G401.6 (cell line): ENCODE results near the gene CDK6.

Experiments
- FAIRE-seq: peaks from 2 replicates; lab custom pipeline; 2012; peaks lifted over from hg19 to GRCh38; lab: Jason Lieb, UNC

The CDK6 gene

DNA sequence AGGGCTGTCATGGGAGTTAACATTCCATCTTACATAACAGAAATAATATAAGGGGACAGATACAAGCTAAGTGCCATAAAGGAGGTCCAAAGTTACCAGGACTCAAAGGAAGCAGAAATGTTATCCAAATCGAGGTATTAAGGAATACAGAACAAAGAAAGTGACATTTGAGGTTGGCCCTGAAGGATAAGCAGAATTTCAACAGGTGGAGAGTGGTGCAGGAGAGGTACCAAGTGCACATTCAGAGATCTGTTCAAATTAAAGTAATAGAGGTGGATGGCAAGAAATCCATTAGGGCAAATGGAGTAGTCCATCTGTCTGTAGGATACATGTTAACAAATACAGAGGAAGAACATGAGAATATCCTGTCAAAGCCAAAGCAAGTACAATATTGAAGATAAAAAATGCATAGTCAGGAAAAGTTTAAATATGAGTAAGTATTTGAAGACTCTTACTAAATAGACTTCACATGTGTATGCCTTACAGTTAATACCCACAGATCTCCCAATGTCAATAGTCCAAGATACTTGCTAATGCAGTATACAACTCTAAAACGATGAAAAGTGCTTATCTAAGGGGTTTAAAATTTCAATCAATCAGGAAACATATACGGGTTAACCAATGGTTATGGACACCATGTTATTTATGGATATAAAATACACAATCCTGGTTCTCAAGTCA lies 10.0 kb downstream of the CDK6 start:
- no peak for FAIRE-seq

DNA sequence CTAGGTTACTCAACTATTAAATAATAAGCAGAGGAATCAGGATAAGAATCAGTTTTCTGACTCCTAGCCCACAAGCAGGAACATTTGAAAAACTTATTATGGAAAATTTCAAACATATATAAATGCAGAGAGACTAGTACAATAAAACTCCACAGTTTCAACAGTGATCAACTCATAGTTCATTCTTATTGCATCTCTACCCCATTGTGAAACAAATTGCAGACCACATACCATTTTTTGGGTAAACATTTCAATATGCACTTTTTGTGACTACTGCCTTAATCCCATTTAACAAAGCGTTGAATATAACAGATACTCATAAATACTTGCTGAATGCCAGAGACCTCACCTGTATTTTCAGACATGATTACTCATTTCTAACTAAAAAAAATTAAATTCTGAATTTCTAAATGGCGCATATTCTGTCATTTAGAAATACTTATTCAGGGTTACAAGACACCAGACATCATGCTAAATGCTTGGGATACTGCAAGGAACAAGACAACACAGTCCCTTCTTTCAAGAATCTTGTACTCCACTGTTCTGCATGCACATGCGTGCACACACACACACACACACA lies 11.4 kb downstream of the CDK6 start:
- no peak for FAIRE-seq

DNA sequence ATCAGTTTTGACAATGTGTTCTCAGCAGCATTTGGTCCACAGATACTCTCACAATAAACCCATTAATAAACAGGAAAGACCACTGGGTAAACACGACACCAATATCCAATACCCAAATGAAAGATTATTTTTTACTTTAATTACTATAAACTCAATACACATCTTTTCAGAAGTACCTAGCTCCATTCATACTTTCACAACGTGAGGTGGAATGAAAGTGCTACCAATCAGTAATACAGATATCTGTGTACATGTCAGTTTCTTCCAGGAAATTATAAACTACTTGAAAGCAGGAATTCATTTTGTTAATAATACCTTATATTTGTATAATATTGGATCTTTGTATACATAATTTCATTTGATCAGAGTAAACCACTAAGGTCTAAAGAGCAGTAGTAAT lies 11.9 kb downstream of the CDK6 start:
- no peak for FAIRE-seq

DNA sequence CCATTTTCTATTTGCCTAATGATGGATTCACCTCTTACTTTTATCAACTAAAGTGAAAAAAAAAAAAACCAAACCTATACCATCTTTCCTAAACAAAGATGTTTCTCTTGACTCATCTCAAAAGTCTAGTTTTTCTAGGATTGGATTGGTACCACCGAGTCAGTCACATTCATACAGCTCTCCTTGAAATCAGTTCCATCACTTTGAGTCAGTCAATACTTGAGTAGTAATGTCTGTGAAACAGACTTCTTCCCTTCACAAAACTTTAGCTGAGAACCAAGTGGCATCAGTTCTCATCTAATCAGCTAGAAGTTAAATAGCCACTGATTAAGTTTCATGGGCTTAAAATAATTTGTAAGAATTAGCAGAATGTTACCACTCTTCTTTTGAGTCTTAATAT lies 13.3 kb downstream of the CDK6 start:
- FAIRE-seq: no peak

DNA sequence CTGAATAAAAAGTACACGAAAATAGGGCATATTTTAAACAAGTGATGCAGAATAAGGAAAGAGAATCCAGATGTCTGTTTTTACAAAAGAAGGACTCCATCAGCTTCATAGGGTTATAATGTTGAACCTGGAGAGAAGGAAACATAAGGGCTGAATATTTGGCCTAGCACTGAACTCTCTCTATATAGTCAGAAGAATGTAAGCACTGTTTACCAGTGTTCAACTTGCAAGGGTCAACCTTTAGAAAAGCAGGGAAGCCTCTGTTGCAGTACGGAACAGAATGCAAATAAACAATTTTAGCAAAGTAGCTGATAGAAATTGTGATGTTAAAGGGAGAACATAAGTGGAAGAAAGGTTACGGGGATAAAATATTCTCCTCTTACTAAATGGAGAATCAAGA lies 16.2 kb downstream of the CDK6 start:
- FAIRE-seq: no peak

DNA sequence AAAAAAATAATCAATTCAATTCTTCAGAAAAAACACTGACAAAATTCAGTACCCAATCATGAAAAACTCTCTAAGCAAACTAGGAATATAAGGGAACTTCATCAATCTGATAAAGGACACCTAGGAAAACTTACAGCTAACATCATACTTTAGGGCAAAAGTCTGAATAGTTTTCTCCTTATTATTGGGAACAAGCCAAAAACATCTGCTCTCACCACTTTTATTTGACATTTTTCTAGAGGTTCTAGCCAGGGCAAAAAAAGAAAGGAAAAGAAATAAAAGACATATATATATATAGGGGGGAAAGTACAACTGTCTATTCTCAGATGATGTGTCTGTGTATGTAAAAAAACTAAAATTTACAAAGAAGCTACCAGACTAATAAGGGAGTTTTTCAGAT lies 19.0 kb downstream of the CDK6 start:
- no peak for FAIRE-seq

DNA sequence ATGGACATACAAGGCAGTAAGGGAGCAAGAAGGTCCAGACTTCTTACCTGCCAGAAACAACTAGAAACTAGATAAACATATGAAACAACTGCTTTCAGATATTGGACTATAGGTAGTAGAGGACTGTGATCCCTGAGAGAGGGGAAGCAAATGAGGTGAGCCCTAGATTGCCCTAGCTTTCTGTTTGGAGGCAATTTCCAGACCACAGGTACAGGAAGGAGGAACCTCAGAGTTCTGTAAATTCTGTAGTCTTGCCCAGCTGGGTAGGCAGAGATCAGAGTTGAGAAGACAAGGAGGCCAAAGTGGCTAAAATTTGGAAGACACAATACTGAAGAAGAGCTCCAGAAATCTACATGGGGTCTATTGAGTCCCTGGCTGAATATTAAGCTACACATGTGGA lies 21.0 kb downstream of the CDK6 start:
- FAIRE-seq: no peak

DNA sequence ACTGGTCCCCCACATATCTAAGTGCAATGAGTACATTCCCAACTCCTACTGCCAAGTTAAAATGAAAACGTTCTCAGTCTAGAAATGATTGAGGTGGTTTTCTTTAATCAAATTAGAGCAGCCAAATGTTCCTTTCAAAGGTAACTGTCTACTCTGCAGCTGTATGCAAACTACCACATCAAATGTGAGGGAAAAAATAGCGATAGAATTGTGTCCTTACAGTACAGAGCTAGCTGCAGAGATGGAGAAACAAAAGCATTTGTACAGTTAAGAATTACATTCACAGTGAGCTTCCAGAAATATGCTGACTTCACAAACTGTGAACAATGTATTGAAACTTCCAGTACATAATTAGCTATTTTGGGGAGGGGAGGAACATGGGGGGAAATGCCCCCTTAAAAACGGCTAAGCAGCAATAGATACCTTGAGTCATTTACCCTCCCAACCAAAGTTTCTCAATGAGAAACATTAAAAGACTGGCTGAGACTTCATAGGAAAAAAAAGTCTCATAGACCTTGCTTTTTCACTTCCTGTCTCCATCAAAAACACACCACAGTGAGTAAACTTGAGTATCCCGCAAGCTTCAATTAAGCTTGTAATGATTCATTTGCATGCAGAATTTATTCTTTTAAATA lies 22.9 kb downstream of the CDK6 start:
- no peak for FAIRE-seq

DNA sequence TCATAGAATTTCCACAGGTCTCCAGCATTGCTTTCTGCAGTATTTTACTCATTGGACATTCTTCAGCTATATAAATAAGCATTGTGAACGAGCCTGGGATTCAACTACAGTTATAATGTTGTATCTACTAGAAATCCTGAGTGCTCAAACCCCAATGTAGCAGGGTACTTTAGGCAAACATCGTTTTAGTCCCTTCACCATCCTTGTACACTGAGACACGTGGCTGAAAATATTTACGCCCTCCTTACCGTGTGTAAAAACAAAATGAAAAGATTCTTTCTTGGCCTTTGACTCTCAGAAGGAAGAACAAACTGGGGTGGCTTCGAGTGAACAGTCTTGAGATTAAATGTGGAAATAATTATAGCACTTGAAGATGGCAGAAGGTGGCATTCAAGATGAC lies 25.2 kb downstream of the CDK6 start:
- no peak for FAIRE-seq

DNA sequence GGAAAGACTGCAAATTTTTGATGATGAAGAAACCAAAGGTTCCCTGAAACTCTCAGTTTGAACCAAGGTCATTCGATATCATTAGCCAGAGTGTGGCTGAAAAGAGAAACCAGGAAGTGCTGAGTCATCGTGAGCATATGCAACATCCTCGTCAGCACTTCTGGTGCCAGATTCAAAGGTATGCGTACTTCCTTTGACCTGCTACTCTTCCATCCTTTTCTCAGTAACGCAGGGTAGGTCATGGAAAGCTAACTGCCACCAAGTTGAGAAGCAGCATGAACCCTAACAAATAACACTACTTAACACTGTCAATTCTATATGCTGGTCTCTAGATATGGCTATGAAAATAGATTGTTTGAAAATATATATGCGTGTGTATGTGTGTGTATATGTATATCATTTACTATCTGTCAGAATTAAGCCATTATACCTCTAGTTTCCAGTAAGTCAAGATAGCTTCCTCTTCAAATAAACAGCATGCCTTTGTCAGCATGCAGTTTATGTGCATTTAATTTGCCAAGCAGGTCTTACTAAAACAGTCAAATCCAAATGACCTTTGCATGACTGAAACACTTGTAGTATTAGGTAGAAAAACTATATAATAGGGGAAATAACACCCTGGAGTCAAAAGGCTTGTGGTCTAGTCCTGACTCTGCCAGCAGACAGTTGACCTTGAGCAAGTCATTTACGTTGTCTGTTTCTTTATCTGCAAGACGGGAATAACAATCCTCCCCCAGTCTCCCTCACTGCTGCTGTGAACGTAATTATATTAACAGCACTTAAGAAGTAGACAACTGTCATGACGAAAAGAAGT lies 26.4 kb downstream of the CDK6 start:
- no peak for FAIRE-seq

DNA sequence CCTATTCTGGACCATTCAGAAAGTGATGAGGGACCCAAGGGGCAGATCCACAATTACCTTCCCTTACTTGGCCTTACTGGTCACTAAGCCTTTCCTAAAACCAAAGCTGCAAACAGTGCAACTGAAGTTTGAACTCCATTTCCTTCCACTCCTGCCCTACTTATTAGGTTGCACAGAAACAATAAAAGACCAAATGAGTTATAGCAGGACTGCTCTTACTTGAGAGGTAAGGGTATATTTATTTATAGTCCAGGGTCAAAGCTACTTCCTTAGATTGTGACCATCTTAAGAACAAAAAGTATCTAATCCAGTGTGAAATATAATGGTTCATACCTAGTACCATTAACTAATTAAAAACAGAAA lies 27.0 kb downstream of the CDK6 start:
- no peak for FAIRE-seq

DNA sequence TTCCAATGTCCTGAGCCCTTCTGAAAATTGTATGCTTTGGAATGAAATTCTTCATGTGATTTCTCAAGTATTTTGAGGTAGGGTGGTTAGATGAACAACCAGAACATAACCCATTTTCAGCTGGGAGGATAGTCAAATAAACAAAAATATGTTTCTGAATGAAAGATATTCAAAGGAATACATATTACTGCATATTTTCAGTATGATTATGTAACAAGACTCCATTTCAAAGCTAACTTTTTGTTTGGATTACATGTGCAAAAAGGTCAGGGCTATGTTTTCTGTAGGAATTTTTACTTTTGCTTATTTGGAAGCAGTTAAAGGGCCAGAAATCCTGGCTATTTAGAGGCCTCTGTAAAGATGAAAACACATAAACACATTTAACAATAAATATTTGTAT lies 27.7 kb downstream of the CDK6 start:
- no peak for FAIRE-seq

DNA sequence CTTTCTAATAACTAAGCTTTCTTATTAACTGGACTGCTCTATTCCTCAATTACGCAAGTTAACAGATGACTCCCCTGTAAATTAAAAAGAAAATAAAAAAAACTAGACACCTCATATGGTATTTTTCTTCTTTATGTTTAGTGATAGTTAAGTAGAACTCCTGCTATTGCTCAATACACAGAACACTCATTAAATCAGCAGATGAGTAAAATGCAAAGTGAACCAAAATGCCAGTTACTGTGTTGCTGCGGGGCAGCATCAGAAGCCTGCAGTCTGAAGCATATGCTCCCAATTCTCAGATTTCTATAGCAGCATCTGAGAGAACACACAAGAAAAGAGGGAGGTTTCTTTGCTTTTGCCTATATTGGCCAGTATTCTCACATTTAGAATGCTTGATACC lies 28.4 kb downstream of the CDK6 start:
- FAIRE-seq: no peak

DNA sequence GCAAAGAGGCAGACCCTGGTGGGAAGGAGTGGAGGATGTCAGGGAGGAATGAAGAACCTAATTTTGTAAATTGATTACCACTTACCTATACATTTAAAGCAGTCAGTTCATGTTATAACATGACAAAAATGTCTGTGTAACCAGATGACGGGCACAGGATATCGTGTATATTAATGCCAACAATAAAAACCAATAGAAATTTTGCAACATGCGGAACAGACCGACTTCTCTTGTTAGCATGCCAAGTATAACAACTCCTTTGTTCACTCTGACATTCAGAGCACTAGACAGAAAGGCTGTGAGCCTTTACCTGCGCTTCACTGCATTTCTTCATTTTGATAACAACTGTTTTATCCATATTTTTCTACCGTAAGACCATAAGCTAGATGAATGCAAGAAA lies 29.9 kb downstream of the CDK6 start:
- FAIRE-seq: no peak

DNA sequence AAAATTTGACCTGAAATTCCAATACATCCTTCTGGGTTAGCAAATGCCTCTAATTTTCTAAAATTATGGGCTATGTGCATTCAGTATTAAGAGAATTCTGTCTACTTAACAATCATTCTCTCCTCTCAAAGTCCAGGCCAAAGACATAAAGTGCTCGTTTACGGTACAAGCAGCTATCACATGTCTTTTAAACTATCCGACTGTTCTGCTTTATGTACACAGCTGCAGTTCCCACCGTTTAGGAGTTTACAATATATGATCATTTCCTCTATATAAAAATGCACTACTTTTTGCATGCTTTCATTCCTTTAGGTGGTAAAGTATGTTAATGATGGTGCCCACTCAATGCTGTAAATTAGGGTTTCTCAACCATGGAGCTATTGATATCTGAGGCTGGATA lies 34.0 kb downstream of the CDK6 start:
- FAIRE-seq: no peak

DNA sequence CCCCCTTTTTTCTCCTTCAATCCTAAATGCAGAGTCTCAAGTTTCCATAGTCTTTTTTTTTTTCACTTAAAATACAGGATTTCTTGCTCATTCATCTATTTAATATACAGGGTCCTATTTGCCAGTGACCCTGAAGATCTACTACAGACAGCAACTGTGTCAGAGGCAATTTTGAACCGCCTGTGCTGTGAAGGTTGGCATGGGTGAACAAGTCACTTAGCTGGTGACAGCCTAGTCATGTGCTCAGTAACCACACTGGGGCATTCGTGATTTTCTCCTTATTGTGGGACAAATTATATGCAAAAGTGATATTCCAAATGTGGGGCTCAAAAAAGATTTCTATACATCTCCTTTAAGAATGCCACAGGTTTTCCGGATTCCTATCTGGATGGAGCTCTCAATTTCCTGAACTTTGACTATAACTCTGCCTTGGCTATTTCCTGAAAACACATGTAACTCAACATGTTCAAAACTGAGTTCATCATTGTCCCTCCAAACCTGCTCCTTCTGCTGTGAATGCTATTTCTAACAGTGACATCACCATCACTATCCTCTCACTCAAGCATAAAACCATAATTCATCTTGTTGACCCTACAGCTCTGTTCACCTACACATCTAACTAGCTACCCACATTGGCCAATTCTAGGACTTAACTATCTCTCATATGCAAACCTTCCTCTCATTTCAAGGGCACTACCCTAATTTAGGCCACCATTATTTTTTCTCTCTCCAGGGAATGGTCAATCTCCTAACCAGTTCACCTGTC lies 36.7 kb downstream of the CDK6 start:
- no peak for FAIRE-seq

DNA sequence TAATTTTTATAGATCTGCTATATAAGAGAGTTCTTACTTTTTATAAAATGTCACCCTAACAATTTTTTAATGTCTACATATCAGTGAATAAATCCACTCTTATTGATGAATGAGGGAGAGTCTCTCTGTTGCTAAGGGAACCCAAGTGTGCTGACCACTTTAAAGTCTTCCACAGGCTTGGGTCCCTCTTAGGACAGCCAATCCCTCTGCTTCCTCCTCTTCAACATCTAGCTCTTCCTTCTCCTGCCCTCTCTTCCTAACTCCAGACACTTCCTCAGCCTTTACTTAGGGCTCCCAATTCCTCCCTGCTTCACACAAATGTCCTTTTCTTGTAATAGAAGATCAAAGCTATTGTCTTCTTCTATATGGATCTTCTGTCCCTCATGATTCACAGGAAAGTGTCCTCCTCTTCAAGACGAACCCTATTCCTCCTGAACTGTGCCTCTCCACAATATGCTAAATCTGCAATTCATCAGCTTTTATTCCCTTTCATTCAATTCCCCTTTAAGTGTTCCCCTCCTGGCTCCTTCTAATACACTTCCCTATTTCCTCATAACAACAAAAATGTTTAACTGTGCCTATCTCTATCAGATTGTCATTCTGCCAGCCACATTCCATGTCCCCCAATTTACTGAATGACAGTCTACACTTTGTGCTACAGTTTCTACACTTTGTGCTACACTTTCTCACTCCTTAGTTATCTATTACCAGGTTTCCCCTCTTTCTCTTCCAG lies 37.7 kb downstream of the CDK6 start:
- no peak for FAIRE-seq

DNA sequence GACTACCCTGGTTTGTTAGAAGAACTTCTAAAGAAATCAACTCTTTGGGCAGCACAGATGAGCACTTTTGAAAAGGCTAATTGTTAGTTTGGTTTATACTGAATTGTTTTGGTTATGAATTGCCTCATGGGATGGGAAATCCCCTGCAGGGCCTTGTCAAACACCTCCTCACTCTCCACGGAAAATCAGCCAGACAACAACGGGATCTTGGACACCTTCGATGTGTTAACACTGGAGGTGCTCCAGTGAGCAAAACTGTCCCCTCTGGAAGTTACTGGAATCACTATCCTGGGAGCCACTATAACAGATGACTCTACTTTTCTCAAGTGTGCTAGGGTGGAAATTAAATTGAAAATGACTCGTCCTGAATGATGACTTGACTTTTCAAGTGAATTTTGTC lies 38.7 kb downstream of the CDK6 start:
- FAIRE-seq: no peak

DNA sequence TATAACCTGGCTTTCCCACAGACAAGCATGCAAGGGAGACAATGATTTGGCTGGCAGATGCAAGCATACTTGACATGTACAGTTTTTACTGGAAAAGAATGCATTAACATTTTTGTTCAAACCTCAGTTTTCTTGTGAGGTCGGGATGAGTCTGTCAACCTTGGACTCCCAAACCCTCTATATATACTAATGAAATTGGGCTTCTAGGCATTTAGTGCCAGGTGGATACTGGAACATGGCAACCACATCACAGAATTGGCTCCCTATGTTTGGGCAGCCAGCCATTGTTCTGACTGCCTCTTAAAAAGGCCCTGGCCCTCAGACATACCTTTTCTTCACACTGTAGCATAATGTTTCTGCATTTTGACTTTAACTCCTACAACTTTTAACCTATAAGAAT lies 39.1 kb downstream of the CDK6 start:
- FAIRE-seq: no peak

DNA sequence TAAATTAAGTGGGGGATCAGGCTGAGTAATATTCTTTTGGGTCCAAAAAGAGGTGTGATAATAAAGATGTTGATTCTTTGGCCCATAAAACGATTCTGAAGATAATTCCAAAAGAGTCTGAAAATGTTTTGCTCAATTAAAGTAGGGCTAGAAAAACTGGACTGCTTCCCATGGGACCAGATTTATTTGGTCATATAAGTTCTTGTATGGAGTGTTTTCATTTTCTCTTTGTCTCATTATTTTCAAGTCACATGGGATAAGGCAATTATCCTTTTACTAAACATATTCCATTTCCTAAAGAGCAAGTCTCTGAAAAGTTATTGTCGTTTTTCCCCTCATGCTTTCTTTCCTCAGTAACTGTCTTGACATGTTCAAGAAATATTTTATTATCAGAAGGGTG lies 41.5 kb downstream of the CDK6 start:
- no peak for FAIRE-seq

DNA sequence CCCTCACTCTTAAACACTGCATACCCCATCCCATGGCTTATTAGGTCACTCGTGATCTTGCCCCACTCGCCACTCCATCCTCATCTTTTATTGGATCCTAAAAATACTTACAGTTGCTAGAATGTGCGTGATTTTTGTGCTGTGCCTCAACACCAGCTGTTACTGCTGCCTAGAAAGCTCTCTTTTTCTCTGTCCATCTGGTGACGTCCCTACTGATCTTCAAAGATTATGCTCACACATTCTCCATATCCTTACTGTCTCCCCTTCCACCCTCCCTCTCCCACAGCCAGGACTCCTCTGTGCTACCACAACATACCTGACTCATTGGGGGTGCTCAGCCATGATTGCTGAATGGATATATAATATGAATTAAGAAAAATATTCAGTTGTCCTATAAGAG lies 42.0 kb downstream of the CDK6 start:
- no peak for FAIRE-seq

DNA sequence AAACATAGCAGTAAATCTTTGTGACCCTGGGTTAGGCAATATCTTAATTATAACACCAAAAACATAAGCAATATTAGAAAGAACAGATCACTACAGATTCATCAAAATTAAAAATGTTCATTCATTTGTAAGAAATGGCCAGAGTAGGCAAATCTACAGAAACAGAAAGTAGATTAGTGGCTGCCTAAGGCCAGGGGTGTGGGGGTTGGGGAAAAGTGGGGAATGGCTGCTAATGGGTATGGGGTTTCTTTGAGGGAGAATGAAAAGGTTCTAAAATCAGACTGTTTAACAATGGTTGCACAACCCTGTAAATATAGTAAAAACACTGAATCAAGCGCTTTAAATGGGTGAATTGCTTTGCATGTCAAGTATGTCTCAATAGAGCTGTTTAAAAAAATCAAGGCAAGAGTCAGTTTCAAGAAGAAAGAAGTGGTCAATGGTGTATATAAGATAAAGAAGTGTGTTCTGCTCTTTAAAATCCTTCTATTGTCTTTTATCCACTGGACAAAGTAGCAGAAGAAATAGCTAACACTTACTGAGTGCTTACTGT lies 42.6 kb downstream of the CDK6 start:
- FAIRE-seq: no peak
